HG02610 (cell line): ENCODE data around the gene PDE6A.
"Not testable (repeated sequence)": the region's sequence is repeated elsewhere in the genome, so short reads cannot be mapped to it uniquely, and the experiment has no call there.

Experiments used
- ATAC-seq: cut with Tn5 transposase; IDR thresholded peaks from one replicate; pipeline ENCODE4 v1.9.1; 2021; ENCODE audit warnings: mild to moderate bottlenecking, moderate library complexity; ENCODE audit not compliant: unreplicated experiment

PDE6A gene

DNA sequence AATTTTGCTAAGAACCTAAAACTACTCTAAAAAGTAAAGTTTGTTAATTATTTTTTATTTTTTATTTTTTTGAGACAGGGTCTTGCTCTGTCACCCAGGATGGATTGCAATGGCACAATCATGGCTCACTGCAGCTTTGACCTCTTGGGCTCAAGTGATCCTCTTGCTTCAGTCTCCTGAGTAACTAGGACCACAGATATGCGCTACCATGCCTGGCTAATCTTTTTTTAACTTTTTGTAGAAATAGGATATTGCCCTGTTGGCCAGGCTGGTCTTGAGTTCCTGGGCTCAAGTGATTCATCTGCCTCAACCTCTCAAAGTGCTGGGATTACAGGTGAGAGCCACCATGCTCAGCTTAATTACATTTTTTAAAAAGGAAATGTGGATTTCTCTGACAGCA, 45.8 kb downstream of the PDE6A start:
- no peak for ATAC-seq

DNA sequence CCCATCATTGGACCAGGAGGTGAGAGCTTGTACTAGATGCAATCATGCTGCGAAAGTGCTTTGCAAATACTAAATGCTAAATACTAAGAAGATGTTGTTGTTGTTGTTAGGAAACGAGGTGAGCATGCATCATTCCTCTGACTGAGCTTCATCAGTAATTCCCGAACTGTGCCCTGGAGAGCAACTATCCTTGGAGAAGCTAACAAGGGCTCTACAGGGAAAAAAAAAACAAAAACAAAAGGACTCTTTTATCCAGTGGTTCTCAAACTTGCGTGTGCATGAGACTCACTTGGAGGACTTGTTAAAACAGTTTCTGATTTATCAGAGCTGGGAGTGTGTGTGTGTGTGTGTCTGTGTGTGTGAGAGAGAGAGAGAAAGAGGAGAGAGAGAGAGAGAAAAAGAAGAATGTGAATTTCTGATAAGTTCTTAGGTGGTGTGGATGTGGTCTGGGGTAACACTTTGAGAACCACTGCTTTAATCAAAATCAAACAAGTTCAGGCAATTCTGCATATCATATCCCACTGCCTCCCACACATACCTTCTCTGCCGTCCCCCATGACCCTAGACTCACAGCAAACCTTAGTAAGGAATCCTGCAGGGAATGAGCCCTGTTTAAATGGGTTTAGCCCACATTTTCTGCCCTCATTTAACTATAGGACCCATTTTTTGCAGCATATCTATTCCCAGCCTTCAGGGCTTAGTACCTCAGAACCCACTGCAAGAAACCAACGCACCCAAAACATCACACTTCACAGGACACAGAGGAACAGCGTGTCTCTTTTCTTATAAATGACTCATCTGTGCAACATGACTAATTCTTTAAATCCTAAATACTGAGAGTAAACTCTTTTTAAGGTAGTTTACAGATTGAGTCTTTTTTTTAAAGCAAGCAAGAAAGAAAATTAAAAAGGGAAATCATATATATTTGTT, 48.9 kb downstream of the PDE6A start:
- no peak for ATAC-seq

DNA sequence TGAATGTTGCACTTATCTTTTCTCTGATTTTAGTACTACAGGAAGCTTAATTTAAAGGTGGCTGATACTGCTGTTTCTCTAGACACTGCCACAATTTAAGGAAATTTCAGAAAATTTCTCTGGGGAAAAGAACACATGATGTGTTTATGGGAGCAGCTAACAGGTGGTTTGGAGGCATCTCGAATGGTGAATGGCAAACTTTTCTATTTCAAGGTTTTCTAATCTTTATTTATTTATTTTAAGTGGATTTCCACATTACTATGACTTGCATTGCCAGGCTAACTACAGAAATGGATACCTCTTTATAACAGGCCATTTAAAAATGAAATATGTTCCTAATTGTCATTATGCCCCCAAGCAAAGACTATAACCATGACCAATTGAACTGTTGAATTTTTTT, 50.4 kb downstream of the PDE6A start:
- no peak for ATAC-seq

DNA sequence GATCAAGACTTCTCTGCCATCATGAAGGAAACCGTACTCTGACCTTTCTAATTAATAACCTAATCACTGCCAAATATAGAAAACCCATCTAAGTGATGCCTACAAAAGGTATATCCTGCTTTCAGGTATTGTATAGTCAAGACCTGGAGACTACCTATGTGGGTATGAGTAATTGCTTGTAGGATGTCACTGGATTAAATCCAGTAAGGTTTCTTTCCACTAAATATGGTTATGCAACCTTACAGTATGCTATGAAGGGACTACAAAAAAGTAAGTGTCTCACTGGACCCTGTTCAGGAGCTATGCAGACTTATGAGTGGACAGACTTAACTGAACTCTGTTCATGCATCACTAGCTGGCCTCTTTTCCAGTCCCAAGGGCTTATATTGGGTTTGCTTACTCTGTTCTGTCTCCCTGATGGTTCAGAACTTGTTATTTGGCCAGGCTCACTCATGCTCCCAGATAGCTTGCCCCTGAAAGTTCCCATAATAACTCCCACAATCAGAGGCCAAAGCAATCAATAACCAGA, 51.1 kb downstream of the PDE6A start:
- no peak for ATAC-seq

DNA sequence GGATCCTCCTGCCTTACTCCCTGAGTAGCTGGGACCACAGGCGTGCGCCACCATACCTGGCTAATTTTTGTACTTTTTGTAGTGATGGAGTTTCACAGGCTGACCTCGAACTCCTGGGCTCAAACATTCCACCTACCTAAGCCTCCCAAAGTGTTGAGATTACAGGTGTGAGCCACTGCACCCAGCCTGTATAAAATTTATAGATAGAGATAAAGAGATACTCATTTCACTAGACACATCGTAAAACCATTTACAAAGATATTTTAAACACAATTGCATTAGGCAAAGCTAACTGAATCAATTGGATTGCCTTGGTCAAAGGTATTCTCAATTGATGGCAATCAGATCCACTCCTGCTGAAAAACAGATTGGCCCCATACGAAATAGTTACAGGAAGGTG, 52.0 kb downstream of the PDE6A start:
- no peak for ATAC-seq

DNA sequence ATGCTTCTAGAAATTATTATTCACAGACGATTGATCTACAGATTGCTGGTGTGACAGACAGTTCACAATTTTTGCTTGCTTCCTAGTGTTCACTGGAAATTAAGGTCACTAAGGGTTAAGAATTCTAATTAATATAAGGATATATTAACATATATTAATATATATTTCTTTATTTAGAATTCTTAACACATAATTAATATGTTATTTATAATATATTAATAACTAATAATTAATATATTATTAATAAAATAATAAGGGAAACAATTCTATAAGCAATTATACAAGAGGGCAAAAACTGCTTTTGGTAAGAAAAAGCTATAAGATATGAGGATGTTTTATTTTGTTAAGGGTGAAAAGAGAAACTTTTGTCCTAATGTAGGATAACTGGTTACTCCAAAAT, 56.3 kb downstream of the PDE6A start:
- ATAC-seq: no peak

DNA sequence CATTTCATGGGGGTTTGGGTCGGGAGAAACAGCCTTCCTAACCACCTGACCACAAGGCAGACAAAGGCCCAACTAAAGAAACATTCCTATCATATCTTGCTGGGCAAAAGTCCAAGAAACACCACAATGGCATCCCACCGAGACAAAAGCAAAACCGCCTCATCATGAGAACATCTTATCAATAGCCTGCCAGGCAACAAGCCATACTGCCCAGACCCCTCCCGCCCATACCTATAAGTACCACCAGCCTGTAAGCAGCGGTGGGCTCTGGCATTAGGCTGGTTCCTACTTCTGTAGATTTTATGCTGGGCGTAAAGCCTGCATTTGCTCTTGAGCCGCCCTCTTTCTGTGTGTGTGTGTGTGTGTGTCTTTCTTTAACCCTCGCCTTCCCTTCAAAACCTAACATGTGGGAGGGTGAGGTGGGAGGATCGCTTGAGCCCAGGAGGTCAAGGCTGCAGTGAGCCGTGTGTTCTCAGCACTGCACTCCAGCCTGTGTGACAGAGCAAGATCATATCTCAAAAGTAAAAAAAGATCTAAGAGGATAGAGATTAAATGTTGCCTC, 56.9 kb downstream of the PDE6A start:
- no peak for ATAC-seq

DNA sequence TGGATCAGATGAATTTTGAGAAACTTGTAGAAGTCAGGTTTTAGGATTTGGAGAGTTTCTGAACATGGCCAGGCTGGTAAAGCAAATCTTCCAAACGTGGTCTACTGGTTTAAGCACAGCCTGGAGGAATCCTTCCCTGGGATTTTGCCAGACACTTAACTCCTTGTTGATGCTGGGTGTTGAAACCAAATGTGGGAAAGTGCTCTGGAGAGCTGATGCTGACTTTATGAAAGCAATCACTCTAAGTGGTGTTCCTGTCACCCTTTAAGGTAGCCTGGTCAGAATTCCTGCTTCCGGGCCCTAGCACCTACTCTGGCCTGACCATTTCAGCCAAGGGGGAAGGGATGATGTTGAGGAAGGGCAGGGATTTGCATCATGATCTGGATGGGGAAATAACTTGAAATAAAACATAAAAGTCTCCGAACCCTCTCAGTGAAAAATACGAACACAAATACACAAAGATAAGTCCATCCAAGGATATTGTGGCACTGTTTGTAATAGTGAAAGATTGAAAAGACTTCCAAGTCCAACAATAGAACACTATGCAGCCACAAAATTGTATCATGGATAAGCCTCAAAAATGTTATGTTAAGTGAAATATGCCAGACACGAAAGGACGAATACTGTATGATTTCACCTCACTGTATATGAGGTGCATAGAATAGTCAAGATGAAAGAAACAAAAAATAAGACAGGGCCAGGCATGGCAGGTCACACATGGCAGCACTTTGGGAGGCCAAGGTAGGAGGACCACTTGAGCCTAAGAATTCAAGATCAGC, 57.7 kb downstream of the PDE6A start:
- no peak for ATAC-seq

DNA sequence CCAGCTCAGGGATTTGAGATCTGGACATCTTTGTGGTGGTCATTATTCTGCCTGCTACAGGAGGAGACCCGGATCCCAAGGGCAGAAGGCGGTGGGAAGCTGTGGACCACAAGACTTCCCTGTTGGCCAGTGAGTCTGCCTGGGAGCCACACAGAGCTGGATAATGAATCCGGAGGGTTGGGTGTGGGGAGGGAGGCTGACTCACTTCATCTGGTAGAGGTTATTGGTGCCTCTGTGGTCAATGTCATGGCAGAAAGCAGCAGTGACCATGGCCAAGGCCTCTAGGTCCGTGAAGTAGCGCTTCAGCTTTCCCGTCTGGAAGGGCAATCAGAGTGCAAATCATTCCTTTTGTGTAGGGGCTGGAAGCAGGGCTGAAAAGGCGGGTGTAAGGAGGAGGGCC, 58.5 kb downstream of the PDE6A start:
- ATAC-seq: no peak

DNA sequence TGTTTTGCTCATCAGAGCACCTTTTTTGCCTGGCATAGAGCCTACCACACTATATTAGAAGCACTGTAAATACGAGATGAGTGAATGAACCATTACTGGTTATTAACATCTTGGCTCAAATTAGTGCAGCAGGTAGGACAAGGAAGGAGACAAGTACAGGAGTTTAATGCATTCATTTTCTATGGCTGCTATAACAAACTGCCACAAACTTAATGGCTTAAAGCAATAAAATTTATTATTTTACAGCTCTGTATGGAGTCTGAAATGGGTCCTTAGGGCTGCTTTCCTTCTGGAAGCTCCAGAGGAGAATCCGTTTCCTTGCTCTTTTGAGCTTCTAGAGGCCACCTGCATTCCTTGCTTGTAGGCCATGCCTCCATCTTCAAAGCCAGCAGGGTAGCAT, 59.1 kb downstream of the PDE6A start:
- ATAC-seq: no peak

DNA sequence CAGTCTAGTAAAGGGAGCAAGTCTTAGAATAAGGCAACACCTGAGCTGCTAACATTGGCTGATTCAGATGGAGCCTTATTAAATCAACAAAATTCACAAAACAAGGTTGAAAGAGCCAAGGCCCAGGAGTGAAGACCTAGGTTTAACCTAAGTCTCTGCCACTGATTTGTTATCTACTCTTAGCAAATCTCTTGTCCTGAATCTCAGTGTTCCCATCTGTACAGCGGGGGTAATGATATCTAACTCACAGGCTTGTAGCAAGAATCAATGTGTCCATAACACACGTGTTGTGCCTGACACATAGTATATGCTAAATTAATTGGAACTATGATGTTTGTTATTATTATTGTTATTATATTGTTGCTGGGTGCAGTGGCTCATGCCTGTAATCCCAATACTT, 61.0 kb downstream of the PDE6A start:
- ATAC-seq: no peak

DNA sequence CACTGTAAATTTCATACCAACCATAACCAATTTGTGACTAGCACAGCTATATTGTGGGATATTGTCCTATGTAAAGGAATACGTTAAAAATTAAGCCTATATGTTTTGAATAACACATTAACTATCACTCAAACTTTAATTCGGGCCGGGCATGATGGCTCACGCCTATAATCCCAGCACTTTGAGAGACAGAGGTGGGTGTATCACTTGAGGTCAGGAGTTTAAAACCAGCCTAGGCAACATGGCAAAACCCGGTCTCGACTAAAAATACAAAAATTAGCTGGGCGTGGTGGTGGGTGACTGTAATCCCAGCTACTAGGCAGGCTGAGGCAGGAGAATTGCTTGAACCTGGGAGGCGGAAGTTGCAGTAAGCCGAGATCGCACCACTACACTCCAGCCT, 62.0 kb downstream of the PDE6A start:
- ATAC-seq: not testable (repeated sequence)

DNA sequence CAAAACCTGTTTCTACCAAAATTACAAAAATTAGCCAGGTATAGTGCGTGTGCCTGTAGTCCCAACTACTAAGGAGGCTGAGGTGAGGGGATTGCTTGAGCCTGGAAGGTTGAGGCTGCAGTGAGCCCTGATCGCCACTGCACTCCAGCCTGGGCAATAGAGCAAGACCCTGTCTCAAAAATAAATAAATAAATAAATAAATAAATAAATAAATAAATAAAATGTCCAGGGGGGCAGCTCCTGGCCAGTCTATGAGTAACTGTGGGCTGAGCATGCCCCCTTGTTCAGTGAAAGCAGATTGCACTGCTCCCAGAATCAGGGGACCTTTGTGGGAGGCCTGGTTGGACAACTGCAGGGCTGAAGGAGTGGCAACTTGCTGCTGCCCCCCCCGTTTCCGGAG, 62.7 kb downstream of the PDE6A start:
- no peak for ATAC-seq

DNA sequence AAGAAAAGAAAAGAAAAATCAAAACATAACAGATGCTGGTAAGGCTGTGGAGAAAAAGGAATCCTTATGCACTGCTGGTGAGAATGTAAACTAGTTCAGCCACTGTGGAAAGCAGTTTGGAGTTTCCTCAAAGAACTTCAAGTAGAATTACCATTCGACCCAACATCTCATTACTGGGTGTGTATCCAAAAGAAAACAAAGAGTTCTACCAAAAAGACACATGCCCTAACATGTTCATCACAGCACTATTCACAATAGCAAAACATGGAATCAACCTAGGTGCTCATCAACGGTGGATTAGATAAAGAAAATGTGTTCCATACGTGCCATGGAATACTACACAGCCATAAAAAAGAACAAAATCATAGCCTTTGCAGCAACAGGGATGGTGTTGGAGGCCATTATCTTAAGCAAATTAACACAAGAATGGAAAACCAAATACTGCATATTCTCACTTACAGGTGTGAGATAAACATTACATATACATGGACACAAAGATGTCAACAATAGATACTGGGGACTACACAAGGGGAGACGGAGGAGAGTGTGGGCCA, 63.4 kb downstream of the PDE6A start:
- ATAC-seq: no peak

DNA sequence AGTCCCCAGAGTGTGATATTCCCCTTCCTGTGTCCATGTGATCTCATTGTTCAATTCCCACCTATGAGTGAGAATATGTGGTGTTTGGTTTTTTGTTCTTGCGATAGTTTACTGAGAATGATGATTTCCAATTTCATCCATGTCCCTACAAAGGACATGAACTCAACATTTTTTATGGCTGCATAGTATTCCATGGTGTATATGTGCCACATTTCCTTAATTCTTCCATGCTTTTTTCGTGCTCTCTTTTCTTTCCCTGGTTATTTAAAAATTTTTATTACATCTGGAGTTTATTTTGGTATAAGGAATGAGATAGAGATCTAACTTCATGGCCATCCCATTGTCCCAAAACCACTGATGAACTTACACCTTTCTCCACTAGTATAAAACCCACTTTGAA, 65.0 kb downstream of the PDE6A start:
- ATAC-seq: not testable (repeated sequence)

DNA sequence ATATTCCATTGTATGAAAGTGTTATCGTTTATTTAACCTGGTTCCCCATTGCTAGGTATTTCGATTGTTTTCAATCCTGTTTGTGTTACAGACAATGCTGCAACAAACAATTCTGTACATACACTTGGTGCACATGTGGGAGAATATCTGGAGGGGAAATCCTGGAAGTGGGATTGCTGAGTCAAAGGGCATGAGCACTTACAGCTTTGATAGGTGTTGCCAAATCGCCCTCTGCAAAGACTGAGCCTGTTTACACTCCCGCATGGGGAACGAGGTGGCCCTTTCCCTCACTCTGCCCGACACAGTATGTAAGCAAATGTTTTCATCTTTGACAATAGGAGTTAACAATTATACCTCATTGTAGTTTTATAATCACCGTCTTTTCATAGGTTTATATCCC, 66.2 kb downstream of the PDE6A start:
- no peak for ATAC-seq

DNA sequence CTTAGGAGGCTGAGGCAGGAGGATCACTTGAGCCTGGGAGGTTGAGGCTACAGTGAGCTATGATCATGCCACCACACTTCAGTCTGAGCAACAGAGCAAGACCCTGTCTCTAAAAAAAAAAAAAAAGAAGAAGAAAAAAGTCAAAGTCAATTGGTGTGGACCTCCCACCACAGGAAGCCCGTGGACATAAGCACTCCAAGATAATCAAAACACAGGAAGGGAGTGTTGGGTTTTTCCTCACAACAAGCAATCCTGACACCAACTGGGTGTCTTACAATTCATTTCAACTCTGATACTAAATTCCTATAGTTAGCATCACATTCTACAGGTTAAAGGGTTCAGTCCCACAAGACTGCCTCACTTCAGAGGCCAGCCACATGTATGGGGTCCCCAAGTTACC, 70.7 kb downstream of the PDE6A start:
- no peak for ATAC-seq

DNA sequence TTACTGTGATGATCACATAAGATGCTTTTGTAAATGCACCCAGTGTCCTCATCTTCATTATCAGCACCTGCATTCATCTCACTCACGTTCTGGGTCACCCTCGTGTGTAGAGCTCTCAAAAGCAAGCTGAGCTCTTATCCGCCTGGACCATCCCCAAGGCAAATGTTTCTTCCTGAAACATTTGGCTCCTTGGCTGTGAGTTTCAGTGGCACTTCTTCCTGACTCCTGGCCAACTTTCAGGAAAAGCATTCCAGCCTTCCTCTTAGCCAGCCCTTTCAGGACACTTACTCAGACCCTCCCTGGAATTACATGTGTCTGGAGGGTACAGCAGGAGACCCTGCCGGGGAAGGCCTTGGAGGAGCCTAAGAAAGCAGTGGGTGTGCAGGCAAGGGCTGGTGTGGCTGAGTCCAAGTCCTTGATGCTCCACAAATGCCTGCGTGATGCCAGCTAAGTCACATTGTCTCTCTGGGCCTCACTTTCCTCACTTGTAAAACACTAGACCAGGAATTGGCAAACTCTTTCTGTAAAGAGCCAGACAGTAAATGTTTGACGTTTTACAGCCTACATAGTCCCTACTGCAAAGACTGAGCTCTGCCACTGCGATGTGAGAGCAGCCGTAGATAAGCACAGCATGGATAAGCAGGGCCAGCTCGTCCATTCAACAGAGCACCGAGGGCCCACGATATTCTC, 72.1 kb downstream of the PDE6A start:
- no peak for ATAC-seq

DNA sequence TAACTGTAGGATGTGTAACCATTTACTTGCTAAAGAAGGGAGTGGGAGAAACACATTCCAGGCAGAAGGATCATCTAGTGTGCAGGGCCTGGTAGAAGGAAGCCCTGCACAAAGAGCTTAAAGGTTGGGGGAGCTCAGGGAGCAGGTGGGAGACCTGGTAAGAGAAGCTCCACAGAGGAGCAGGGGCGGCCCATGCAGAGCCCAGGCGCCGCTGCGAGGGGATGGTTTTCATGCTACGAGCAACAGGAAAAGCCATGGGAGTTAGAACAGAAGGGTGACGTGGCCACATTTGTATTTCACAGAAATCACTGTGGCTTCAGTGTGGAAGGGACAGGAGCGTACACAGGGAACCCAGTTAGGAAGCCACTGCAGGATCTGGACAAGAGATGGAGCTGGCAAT, 73.1 kb downstream of the PDE6A start:
- no peak for ATAC-seq

DNA sequence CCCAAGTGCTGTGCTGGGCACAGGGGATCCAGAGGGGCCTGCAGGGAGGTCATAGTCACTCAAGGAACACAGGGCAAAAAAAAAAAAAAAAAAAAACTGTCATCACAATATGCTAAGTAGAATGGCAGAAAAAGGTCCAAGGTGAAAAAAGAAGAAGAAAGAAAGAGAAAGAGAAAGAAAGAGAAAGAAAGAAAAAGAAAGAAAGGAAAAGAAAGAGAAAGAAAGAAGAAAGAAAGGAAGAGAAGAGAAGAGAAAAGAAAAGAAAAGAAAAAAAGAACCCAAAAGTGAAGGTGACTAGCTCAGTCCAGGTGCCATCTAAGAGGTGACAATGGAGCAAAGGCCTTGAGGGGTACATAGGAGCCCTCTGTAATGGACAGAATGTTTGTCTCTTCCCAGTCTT, 73.9 kb downstream of the PDE6A start:
- ATAC-seq: no peak

DNA sequence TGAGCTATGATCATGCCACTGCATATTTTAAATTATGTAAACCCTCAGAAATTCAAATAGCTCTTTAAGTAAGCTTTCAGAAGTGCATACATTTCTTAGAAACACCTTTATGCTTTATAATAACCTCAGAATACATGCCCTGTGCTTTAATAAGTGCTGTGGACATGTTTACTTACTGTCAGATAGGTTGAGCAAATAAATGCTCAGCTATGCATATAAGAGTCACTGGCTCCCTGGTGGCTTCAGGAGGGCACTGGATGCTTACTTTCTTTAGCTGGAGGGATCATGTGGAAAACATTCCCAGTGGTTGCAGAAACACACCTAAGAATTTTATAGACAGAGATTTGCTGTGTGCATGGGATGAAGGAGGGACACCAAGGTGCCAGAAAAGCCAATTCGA, 74.4 kb downstream of the PDE6A start:
- no peak for ATAC-seq
